Hippocampal formation (tissue), 2 donors: ENCODE data around the gene UBE2Q1.

ENCODE experiments used
- DNase-seq, 2 donors: peaks; one replicate each; lab custom pipeline; 2025; lab: John Stamatoyannopoulos, UW

Gene UBE2Q1

DNA sequence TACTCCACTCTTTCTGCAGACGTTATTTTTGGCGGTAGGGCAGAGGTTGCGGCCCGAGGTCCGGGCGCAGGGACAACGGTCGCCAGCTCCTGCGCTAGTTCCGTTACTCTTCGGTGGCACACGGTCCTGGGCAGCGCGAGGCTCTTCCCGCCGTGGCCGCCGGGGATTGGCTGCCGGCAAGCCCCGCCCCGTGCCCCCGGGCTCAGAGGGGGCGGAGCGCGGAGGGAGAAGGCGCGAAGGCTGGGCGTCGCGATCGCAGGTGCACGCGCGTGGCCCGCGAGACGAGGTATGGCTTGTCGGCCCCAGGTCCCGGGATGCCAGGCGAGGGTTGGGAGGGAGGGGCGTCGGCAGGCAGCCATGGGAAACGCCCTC, 55.7 kb downstream of the UBE2Q1 start:
- no peak for DNase-seq

- no peak for DNase-seq
These were observed 56.3 kb downstream of the UBE2Q1 start, which contains the start of the genes SHE and TDRD10 for GRCh38 chr1:154502066-154502743. TSS of gene SHE (minus strand) at chr1:154502412. CDS start at chr1:154502026, 386 bp downstream. TSS of gene TDRD10 (plus strand) at chr1:154502219. CDS start at chr1:154506904, 4,685 bp downstream.

DNA sequence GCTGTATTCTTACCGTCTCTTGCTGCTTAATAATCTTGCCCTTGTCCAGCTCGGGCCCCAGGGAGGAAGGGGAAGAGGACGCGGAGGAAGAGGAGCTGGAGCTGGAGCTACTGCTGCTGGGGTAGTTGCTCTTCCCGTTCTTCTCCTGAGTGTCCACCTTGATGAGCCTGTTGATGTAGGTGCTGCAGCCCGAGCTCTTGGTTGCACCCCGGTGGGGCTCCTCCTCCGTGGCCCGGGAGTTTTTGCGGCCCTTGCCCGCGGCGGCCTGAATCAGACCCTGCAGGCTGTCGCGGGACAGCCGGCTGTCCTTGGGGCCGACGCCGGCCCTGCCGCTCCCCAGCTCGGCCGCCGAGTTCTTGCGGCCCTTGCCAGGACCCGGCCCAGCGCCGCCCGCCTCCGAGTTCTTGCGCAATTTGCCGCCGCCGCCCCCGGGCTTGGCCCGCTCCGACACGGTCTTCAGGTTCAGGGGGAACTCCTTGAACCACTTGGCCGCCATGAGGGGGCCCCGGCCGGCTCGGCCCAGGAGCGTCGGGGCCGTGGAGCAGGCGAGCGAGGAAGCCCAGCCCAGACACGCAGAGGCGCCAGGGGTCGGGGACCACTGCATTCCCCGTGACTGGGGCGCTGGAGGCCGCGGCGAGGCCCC, 56.9 kb downstream of the UBE2Q1 start:
- DNase-seq = no peak

DNA sequence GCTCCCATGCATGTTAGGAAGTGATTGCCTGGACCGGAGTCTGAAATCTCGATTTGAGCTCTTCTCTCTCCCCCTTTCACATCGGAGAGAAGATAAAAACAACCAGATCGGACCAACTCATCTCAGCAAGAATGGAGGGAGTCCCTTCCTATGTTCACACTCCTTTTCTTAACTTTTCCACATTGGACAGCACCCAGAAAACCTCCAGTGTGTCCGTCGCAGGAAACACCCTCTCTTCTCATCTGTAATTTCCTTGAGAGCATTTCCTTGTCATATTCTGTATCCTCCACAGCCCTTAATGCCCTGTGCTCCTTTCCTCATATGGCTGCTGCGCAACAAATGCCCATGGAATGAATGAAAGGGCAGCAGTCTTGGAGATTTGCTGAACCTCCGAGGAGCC, 57.9 kb downstream of the UBE2Q1 start:
- no peak for DNase-seq

DNA sequence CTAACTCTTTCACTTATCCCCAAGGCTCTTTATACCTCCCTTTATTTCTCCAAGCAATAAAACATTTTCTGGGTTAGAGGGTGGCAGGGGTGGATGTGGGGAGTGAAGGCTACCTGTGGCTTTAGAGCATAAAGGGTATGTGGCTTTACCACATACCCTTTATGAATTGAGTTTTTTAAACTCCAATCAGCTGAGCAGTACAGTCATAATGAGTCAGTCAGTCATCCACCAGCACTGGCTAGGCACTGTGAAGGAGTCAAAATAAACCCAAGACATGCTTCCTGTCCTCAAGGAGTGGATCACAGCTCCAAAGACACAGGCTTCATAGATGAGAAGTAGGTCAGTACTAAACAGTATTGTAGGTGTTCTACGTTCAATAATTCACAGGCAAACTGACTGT, 59.0 kb downstream of the UBE2Q1 start:
- DNase-seq = no peak
